CD8-positive, alpha-beta memory T cell (primary cell): ENCODE data around the gene ATAD3B. TPM values are rescaled to one million over a fixed set of nuclear protein-coding genes. Genes with fewer than 3 reads are reported as not detected.
A peak's percentile ranks its signal among the peaks of the same experiment; 100 is the strongest.

Experiments
- CTCF ChIA-PET: fragments of 350-600 bp; sonication (Branson Sonifier 250); formaldehyde crosslinking; loops from one replicate; lab custom pipeline; 2021; ENCODE audit warnings: antibody characterized with exemption; lab: Charles Lee
- POLR2A ChIA-PET: fragments of 350-600 bp; sonication (Branson Sonifier 250); formaldehyde crosslinking; loops from one replicate; lab custom pipeline; 2021; ENCODE audit warnings: antibody characterized with exemption; lab: Charles Lee
- DNase-seq, 5 donors: peaks; one replicate each; pipeline versions ENCODE4 v3.0.0 to v3.0.0-alpha.2; 2020 to 2022; ENCODE audit warnings: mixed read lengths in 1 of 5
- H3K27ac ChIP-seq: one replicate; pipeline ENCODE4 v1.7.0; 2013; ENCODE audit warnings: low read depth, mild to moderate bottlenecking, low read length, moderate library complexity
- H3K27me3 ChIP-seq: 2 replicates; pipeline ENCODE4 v1.7.0; 2013; ENCODE audit warnings: low read length, mild to moderate bottlenecking; ENCODE audit not compliant: insufficient read depth, poor library complexity, severe bottlenecking
- H3K36me3 ChIP-seq: 2 replicates; pipeline ENCODE4 v1.7.0; 2013; ENCODE audit warnings: mild to moderate bottlenecking, low read length, moderate library complexity; ENCODE audit not compliant: insufficient read depth
- H3K4me1 ChIP-seq: 2 replicates; pipeline ENCODE4 v1.7.0; 2013; ENCODE audit warnings: mild to moderate bottlenecking, low read length, moderate library complexity; ENCODE audit not compliant: insufficient read depth
- H3K4me3 ChIP-seq: 2 replicates; pipeline ENCODE4 v1.7.0; 2013; ENCODE audit warnings: mild to moderate bottlenecking, low read length
- H3K9me3 ChIP-seq: 2 replicates; pipeline ENCODE4 v1.7.0; 2013; ENCODE audit warnings: mild to moderate bottlenecking, low read length
- H3K27ac Mint-ChIP-seq, 8 donors: one replicate each; pipeline ENCODE4 v1.8.0; 2020 to 2021; ENCODE audit warnings: mixed read lengths in 8 of 8, mild to moderate bottlenecking in 6 of 8, inconsistent platforms in 3 of 8, moderate library complexity in 3 of 8
- H3K27me3 Mint-ChIP-seq, 2 donors: one replicate each; pipeline ENCODE4 v1.8.0; 2020 to 2021; ENCODE audit warnings: mixed read lengths in 2 of 2, mild to moderate bottlenecking in 1 of 2, moderate library complexity in 1 of 2
- H3K36me3 Mint-ChIP-seq, 3 donors: one replicate each; pipeline ENCODE4 v1.8.0; 2020 to 2021; ENCODE audit warnings: mixed read lengths in 3 of 3, inconsistent platforms in 1 of 3, mild to moderate bottlenecking in 1 of 3
- H3K4me1 Mint-ChIP-seq, 3 donors: one replicate each; pipeline ENCODE4 v1.8.0; 2020 to 2021; ENCODE audit warnings: mixed read lengths in 3 of 3, inconsistent platforms in 1 of 3, mild to moderate bottlenecking in 1 of 3
- H3K4me3 Mint-ChIP-seq, 7 donors: one replicate each; pipeline ENCODE4 v1.8.0; 2020 to 2021; ENCODE audit warnings: mixed read lengths in 7 of 7, mild to moderate bottlenecking in 6 of 7, moderate library complexity in 4 of 7, inconsistent platforms in 2 of 7
- H3K9me3 Mint-ChIP-seq, 5 donors: one replicate each; pipeline ENCODE4 v1.8.0; 2020 to 2022; ENCODE audit warnings: mixed read lengths in 5 of 5, mild to moderate bottlenecking in 3 of 5, moderate library complexity in 2 of 5, inconsistent platforms in 1 of 5
- polyA plus RNA-seq: library from polyadenylated mRNA; unstranded; fragments of 300-500 nt; fragmentation: Illumina TruSeq; gene quantifications from one replicate; pipeline ENCODE4 v1.2.3, GENCODE V29; 2021
- total RNA-seq, 2 experiments: library from RNA; stranded (reverse); gene quantifications; one replicate each; pipeline ENCODE4 v1.2.3, GENCODE V29; 2021

Gene ATAD3B
- total and polyA plus RNA-seq, 3 experiments from 2014 or later, result 7.9 to 86.6 (median 81.6) TPM

- ChIA-PET POLR2A (no interaction called here), CTCF (no interaction called here)
- Mint-ChIP-seq H3K27ac (peak within 1 kb of the TSS in 1 of 8 donors; percentile 68), H3K9me3 (no peaks in the 10 kb centered on the region), H3K4me1 (peaks cover 0 to 8% (median 0%) of the 10 kb centered on the region in 3 donors), H3K27me3 (peaks cover 6 to 18% of the 10 kb centered on the region in 2 donors), H3K36me3 (no peaks in the 10 kb centered on the region), H3K4me3 (peak within 1 kb of the TSS in 6 of 7 donors; percentile 34 to 82 (median 48))
- H3K9me3 ChIP-seq, result no peaks in the 10 kb centered on the region
- H3K4me3 ChIP-seq, result peak within 1 kb of the TSS; percentile 22
- peak; percentile 37 to 65 (median 46) for DNase-seq
- no peaks in the 10 kb centered on the region for H3K36me3 ChIP-seq
- no peak within 1 kb of the TSS for H3K27ac ChIP-seq
- peaks cover 33% of the 10 kb centered on the region for H3K27me3 ChIP-seq
- peaks cover 8% of the 10 kb centered on the region for H3K4me1 ChIP-seq
Observed at GRCh38 chr1:1435106-1435903, 36.3 kb upstream of the ATAD3B start, which contains the start of gene VWA1. TSS of gene VWA1 (plus strand) at chr1:1435690. CDS start at chr1:1435749, 59 bp downstream.

DNA sequence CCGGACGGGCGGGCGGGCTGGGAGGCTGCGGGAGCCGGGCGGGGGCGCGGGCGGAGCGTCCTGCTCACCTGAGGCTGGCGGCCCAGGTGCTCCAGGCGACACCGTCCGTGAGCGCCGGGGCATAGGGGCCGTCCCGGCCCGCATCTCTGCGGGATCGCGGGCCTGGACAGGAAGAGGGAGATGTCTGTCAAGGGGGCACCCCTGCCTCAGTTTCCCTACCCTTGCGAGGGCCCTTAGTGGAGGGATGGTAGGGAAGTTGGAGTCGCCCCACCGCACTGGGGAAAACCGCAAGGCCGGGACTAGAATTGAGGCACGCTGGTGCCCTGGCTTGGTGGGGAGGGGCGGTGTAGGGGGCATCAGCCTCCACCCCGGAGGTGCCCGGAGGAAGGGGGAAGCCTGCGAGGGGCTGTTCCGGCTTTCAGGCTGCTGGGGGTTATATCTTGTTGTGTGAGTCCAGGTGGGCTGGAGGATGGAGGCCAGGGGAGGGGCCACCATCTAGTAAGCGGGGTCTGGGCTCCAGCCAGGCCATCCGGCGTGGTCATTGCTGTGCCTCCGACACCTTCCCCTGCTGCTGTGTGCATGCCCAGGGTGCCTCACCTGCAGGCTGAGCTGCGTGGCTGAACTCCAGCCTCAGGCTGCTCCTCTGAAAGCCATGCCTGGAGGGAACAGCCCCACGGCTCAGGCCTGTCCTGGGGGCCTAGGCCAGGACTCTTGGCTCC lies 35.5 kb upstream of the ATAD3B start:
- Histone ChIP-seq H3K36me3 (no peaks in the 10 kb centered on the region), H3K9me3 (no peaks in the 10 kb centered on the region), H3K27ac (no peak overlapping the region), H3K27me3 (peaks cover 33% of the 10 kb centered on the region), H3K4me3 (no peak overlapping the region), H3K4me1 (peaks cover 14% of the 10 kb centered on the region)
- H3K27ac Mint-ChIP-seq, result no peak overlapping the region
- CTCF ChIA-PET, result no interaction called here
- H3K4me1 Mint-ChIP-seq, result peaks cover 0 to 11% (median 0%) of the 10 kb centered on the region in 3 donors
- peaks cover 6 to 22% of the 10 kb centered on the region in 2 donors for H3K27me3 Mint-ChIP-seq
- no peaks in the 10 kb centered on the region for H3K36me3 Mint-ChIP-seq
- H3K4me3 Mint-ChIP-seq, result peak overlapping the region in 5 of 7 donors; percentile 20 to 82 (median 45)
- no peaks in the 10 kb centered on the region for H3K9me3 Mint-ChIP-seq
- POLR2A ChIA-PET, result no interaction called here
- no peak for DNase-seq

DNA sequence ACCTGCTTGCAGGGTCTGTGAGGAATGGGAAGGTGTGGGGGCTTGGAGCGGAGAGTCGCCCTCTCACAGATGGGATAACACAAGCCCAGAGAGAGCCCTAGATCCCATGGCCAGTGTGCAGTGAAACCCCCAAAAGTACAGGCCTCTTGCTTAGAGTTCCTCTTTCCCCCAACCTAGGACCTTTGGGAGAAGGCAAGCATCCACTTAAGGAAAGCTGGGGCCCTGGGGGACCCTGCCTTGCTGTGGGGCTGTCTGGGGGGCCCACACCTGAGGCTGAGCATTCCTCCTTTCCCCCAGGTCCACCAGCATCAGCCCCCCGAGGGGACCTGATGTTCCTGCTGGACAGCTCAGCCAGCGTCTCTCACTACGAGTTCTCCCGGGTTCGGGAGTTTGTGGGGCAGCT lies 34.9 kb upstream of the ATAD3B start:
- Mint-ChIP-seq H3K4me3 (peak overlapping the region in 1 of 7 donors; percentile 18), H3K27ac (no peak overlapping the region), H3K27me3 (peaks cover 6 to 22% of the 10 kb centered on the region in 2 donors), H3K9me3 (no peaks in the 10 kb centered on the region), H3K4me1 (peaks cover 0 to 11% (median 0%) of the 10 kb centered on the region in 3 donors), H3K36me3 (no peaks in the 10 kb centered on the region)
- peaks cover 14% of the 10 kb centered on the region for H3K4me1 ChIP-seq
- ChIA-PET POLR2A (no interaction called here), CTCF (no interaction called here)
- H3K27me3 ChIP-seq, result peaks cover 33% of the 10 kb centered on the region
- no peak overlapping the region for H3K27ac ChIP-seq
- DNase-seq, result no peak
- H3K9me3 ChIP-seq, result no peaks in the 10 kb centered on the region
- H3K36me3 ChIP-seq, result no peaks in the 10 kb centered on the region
- no peak overlapping the region for H3K4me3 ChIP-seq

DNA sequence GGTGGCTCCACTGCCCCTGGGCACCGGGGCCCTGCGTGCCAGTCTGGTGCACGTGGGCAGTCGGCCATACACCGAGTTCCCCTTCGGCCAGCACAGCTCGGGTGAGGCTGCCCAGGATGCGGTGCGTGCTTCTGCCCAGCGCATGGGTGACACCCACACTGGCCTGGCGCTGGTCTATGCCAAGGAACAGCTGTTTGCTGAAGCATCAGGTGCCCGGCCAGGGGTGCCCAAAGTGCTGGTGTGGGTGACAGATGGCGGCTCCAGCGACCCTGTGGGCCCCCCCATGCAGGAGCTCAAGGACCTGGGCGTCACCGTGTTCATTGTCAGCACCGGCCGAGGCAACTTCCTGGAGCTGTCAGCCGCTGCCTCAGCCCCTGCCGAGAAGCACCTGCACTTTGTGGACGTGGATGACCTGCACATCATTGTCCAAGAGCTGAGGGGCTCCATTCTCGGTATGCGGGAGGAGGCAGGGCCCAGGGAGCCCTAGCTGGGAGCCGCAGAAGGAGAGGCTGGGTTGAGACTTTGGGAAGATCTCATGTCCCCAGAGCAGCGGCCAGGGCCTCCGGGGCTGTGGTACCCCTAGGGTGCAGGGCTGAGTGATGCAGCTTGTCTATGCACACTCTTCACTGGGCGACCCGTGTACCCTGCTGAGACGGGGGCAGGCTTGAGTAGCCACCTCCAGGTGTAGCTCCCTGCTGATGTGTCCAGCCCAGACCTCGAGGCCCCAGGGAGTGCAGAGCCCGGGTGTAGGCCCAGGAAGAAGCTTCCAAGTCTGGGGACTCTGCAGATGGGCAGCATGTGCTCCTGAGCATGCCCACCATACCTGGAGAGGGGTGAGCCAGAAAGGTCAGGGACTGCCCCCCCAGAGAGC lies 34.3 kb upstream of the ATAD3B start:
- no peaks in the 10 kb centered on the region for H3K36me3 Mint-ChIP-seq
- H3K27ac Mint-ChIP-seq, result no peak overlapping the region
- Histone ChIP-seq H3K4me1 (peaks cover 14% of the 10 kb centered on the region), H3K27me3 (peaks cover 33% of the 10 kb centered on the region), H3K4me3 (no peak overlapping the region), H3K9me3 (no peaks in the 10 kb centered on the region), H3K27ac (no peak overlapping the region), H3K36me3 (no peaks in the 10 kb centered on the region)
- no peak for DNase-seq
- H3K27me3 Mint-ChIP-seq, result peaks cover 6 to 22% of the 10 kb centered on the region in 2 donors
- peaks cover 0 to 11% (median 0%) of the 10 kb centered on the region in 3 donors for H3K4me1 Mint-ChIP-seq
- ChIA-PET CTCF (no interaction called here), POLR2A (no interaction called here)
- no peak overlapping the region for H3K4me3 Mint-ChIP-seq
- no peaks in the 10 kb centered on the region for H3K9me3 Mint-ChIP-seq

DNA sequence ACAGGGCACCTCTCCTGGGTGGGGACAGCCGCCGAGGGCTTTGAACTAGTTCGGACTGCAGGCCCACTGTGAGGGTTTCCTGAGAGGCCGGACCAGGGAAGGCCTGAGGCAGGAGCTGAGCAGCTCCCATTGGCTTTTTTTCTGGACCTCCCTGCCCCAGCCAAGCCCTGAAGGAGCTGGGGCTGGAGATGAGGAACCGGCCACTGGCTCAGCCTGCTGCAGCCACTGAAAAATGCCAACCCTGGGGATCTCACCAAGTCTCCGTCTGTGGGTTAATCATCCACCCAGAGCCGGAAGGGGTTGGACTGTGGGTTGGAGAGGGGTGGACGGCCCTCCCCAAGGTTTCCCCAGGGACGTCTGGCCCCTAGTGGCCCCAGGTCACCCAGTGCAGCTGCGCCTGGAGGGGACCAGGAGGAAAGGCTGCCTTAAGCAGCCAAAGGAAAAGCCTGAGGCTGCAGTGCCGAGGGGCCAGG lies 33.6 kb upstream of the ATAD3B start:
- CTCF ChIA-PET, result no interaction called here

DNA sequence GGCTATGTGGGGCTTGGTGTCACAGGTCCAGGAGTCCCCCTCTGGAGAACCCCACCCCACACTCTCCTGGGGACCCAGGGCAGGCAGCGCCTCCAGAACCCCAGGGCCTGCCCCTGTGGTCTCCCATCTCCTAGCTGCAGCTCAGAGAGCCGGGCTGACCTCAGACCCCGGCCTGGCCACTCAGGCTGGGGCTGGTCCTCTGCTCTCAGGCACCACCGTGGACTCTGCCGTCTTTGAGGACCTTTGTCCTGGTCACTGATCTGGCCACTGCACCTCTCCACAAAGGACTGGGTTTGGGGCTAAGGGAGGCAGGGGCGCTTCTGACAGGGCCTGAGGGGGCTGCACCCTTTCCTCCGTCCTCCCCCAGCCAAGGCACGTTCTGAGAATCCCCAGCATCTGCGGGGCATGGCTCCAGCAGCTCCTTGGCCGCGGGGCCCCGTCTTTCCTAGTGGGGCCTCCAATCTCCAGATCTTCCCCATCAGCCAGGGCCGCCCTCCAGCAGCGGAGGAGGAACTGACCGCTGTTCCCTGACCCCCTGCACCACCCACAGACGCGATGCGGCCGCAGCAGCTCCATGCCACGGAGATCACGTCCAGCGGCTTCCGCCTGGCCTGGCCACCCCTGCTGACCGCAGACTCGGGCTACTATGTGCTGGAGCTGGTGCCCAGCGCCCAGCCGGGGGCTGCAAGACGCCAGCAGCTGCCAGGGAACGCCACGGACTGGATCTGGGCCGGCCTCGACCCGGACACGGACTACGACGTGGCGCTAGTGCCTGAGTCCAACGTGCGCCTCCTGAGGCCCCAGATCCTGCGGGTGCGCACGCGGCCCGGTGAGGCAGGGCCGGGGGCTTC lies 32.8 kb upstream of the ATAD3B start:
- CTCF ChIA-PET, result no interaction called here
- DNase-seq, result no peak

More for the DNA sequence above, 33.6 kb upstream of the ATAD3B start:
- H3K27ac Mint-ChIP-seq, result no peak overlapping the region
- Histone ChIP-seq H3K27me3 (peaks cover 33% of the 10 kb centered on the region), H3K9me3 (no peaks in the 10 kb centered on the region), H3K36me3 (no peaks in the 10 kb centered on the region), H3K27ac (no peak overlapping the region), H3K4me3 (no peak overlapping the region), H3K4me1 (peaks cover 14% of the 10 kb centered on the region)
- no peaks in the 10 kb centered on the region for H3K9me3 Mint-ChIP-seq
- H3K4me1 Mint-ChIP-seq, result peaks cover 0 to 11% (median 0%) of the 10 kb centered on the region in 3 donors
- no peaks in the 10 kb centered on the region for H3K36me3 Mint-ChIP-seq
- no peak overlapping the region for H3K4me3 Mint-ChIP-seq
- POLR2A ChIA-PET, result no interaction called here
- peaks cover 6 to 19% of the 10 kb centered on the region in 2 donors for H3K27me3 Mint-ChIP-seq
- DNase-seq, result no peak

More for the DNA sequence above, 32.8 kb upstream of the ATAD3B start:
- Histone ChIP-seq H3K27ac (no peak overlapping the region), H3K27me3 (peaks cover 33% of the 10 kb centered on the region), H3K4me3 (no peak overlapping the region), H3K9me3 (no peaks in the 10 kb centered on the region), H3K4me1 (peaks cover 14% of the 10 kb centered on the region), H3K36me3 (no peaks in the 10 kb centered on the region)
- Mint-ChIP-seq H3K4me1 (peaks cover 0 to 11% (median 0%) of the 10 kb centered on the region in 3 donors), H3K27ac (no peak overlapping the region), H3K36me3 (no peaks in the 10 kb centered on the region), H3K27me3 (peaks cover 3 to 19% of the 10 kb centered on the region in 2 donors), H3K9me3 (no peaks in the 10 kb centered on the region), H3K4me3 (no peak overlapping the region)
- POLR2A ChIA-PET, result no interaction called here
